Endothelial cell (in vitro differentiated cells): Measurements from ENCODE around the gene C16orf87. TPM values are rescaled to one million over a fixed set of nuclear protein-coding genes. Genes with fewer than 3 reads are reported as not detected.

Source experiments
- DNase-seq: peaks from one replicate; pipeline ENCODE4 v3.0.0; 2021; ENCODE audit warnings: low spot score
- H3K27ac Mint-ChIP-seq: one replicate; pipeline ENCODE4 v1.8.0; 2021; ENCODE audit warnings: mixed read lengths, inconsistent platforms; ENCODE audit not compliant: unreplicated experiment
- H3K27me3 Mint-ChIP-seq: one replicate; pipeline ENCODE4 v1.8.0; 2021; ENCODE audit warnings: mild to moderate bottlenecking, moderate library complexity, mixed read lengths, inconsistent platforms; ENCODE audit not compliant: unreplicated experiment
- H3K36me3 Mint-ChIP-seq: one replicate; pipeline ENCODE4 v1.8.0; 2021; ENCODE audit warnings: mild to moderate bottlenecking, low read depth, mixed read lengths, inconsistent platforms; ENCODE audit not compliant: unreplicated experiment
- H3K4me1 Mint-ChIP-seq: one replicate; pipeline ENCODE4 v1.8.0; 2021; ENCODE audit warnings: mild to moderate bottlenecking, mixed read lengths, inconsistent platforms; ENCODE audit not compliant: unreplicated experiment
- H3K4me3 Mint-ChIP-seq: one replicate; pipeline ENCODE4 v1.8.0; 2021; ENCODE audit warnings: mild to moderate bottlenecking, mixed read lengths, inconsistent platforms; ENCODE audit not compliant: unreplicated experiment
- H3K9me3 Mint-ChIP-seq: one replicate; pipeline ENCODE4 v1.8.0; 2021; ENCODE audit warnings: mixed read lengths, inconsistent platforms; ENCODE audit not compliant: unreplicated experiment
- total RNA-seq: library from RNA; stranded (reverse); fragmentation: NEBNext Ultra II Directional; extraction: Animal tissue kit (Norgen Biotek cat#: 25700); gene quantifications from one replicate; pipeline ENCODE4 v1.2.1, GENCODE V29; 2021; ENCODE audit not compliant: unreplicated experiment
- TF ChIP-seq, protein P1 (sequence below): fragments of 200-600 bp; sonication (generic); IDR thresholded peaks from one replicate; pipeline ENCODE4 v1.5.0; 2021; ENCODE audit warnings: antibody characterized with exemption; ENCODE audit not compliant: unreplicated experiment

C16orf87 gene
- total RNA-seq, 1 donor from 2014 or later = 15.3 TPM

DNA sequence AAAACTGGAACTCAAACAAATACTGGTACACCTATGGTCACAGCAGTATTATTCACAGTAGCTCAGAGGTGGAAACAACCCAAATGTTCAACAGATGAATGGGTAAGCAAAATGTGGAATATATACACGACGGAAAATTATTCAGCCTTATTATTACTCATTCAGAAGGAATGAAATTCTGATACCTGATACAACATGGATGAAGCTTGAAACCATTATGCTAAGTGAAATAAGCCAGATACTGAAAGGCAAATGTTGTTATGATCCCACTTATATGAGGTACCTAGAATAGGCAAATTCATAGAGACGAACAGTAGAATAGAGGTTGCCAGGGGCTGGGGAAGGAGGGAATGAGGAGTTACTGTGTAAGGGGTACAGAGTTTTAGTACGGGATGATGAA is 55.8 kb downstream of the C16orf87 start:
- peaks cover 6% of the 10 kb centered on the region for H3K36me3 Mint-ChIP-seq

DNA sequence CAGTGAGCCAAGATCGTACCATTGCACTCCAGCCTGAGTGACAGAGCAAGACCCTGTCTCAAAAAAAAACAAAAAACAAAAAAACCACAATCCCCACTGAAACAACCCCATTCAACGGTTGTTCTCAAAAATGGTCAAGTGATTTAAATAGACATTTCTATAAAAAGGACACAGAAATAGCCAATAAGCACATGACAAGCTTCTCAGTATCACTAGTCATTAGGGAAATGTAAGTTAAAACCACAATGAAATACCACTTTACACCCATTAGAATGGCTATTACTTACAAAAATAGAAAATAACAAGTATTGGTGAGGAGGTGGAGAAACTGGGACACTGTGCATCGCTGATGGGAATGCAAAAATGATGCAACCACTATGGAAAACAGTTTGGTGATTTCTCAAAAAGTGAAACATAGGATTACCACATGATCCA is 56.2 kb downstream of the C16orf87 start:
- H3K4me1 Mint-ChIP-seq = peaks cover 7% of the 10 kb centered on the region
- TF ChIP-seq, protein P1, sequence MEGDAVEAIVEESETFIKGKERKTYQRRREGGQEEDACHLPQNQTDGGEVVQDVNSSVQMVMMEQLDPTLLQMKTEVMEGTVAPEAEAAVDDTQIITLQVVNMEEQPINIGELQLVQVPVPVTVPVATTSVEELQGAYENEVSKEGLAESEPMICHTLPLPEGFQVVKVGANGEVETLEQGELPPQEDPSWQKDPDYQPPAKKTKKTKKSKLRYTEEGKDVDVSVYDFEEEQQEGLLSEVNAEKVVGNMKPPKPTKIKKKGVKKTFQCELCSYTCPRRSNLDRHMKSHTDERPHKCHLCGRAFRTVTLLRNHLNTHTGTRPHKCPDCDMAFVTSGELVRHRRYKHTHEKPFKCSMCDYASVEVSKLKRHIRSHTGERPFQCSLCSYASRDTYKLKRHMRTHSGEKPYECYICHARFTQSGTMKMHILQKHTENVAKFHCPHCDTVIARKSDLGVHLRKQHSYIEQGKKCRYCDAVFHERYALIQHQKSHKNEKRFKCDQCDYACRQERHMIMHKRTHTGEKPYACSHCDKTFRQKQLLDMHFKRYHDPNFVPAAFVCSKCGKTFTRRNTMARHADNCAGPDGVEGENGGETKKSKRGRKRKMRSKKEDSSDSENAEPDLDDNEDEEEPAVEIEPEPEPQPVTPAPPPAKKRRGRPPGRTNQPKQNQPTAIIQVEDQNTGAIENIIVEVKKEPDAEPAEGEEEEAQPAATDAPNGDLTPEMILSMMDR = no peak
- H3K36me3 Mint-ChIP-seq = peaks cover 6% of the 10 kb centered on the region
- no peak overlapping the region for H3K4me3 Mint-ChIP-seq
- H3K9me3 Mint-ChIP-seq = no peaks in the 10 kb centered on the region
- no peaks in the 10 kb centered on the region for H3K27me3 Mint-ChIP-seq
- no peak for DNase-seq
- H3K27ac Mint-ChIP-seq = no peak overlapping the region

More for the DNA sequence above, 55.8 kb downstream of the C16orf87 start:
- H3K4me1 Mint-ChIP-seq = peaks cover 7% of the 10 kb centered on the region
- DNase-seq = no peak
- no peaks in the 10 kb centered on the region for H3K9me3 Mint-ChIP-seq
- TF ChIP-seq, protein P1 = no peak
- no peaks in the 10 kb centered on the region for H3K27me3 Mint-ChIP-seq
- no peak overlapping the region for H3K27ac Mint-ChIP-seq
- H3K4me3 Mint-ChIP-seq = no peak overlapping the region

DNA sequence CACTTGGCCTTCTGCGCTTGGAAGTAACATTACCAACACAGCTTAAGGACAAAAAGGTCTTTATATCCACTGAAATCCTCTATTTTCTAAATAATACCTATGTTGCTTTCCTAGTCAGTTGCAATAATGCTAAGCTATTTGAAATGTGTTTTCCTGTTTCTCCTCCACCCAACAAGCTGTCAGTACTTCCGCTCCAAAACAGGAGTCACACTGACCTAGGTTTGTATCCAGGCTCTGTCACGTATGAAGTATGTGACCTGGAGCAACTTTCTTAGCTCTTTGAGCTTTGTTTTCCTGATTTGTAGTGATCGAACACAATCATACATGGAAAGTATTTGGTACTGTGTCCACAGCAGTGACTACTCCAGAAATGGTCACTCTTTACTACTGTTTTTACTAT is 58.5 kb downstream of the C16orf87 start:
- Mint-ChIP-seq H3K36me3 (peaks cover 11% of the 10 kb centered on the region), H3K4me3 (no peak overlapping the region), H3K27me3 (no peaks in the 10 kb centered on the region), H3K27ac (no peak overlapping the region), H3K9me3 (no peaks in the 10 kb centered on the region), H3K4me1 (peaks cover 7% of the 10 kb centered on the region)
- TF ChIP-seq, protein P1 = no peak
- no peak for DNase-seq

DNA sequence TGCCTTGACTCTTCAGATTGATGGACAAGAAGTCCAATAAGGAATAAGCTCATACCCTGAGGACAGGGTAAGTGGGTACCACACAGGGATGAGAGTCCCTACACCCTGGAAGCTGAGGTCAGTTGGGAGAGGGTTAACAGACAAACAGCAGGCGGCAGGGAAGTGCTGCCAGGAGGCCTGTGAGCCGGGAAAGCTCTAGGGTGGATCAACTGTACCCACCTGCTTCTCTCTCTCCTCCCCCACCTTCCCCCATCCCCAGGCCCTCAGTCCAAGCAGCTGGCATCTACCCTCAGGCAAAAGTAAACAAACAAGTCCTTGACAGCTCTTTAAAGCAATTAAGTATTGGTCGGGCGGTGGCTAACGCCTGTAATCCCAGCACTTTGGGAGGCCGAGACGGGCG is 62.2 kb downstream of the C16orf87 start:
- Mint-ChIP-seq H3K4me3 (no peak overlapping the region), H3K4me1 (peaks cover 4% of the 10 kb centered on the region), H3K27me3 (peaks cover 1% of the 10 kb centered on the region), H3K27ac (no peak overlapping the region), H3K36me3 (peaks cover 5% of the 10 kb centered on the region), H3K9me3 (no peaks in the 10 kb centered on the region)
- no peak for DNase-seq
- TF ChIP-seq, protein P1 = no peak

DNA sequence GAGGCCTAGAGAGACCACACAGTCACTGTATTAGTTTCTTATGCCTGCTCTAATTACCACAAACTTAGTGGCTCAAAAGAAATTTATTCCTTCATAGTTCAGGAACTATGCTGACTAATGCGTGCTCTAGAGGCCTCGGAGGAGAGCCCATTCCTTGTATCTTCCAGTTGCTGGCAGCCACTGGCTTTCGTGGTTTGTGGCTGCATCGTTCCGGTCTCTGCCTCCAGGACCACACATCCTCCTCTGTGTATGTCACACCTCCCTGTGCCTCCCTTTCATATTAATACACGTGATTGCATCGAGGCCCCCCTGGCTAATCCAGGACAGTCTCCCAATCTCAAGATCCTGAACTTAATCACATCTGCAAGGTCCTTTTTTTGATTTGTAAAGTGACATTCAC is 65.9 kb downstream of the C16orf87 start:
- no peaks in the 10 kb centered on the region for H3K4me1 Mint-ChIP-seq
- H3K9me3 Mint-ChIP-seq = peaks cover 5% of the 10 kb centered on the region
- DNase-seq = no peak
- no peak overlapping the region for H3K4me3 Mint-ChIP-seq
- peaks cover 1% of the 10 kb centered on the region for H3K27me3 Mint-ChIP-seq
- TF ChIP-seq, protein P1 = no peak
- H3K27ac Mint-ChIP-seq = no peak overlapping the region
- peaks cover 5% of the 10 kb centered on the region for H3K36me3 Mint-ChIP-seq
